Measurements from ENCODE around the gene TLCD2.

- TF ChIP-seq, protein P1, sequence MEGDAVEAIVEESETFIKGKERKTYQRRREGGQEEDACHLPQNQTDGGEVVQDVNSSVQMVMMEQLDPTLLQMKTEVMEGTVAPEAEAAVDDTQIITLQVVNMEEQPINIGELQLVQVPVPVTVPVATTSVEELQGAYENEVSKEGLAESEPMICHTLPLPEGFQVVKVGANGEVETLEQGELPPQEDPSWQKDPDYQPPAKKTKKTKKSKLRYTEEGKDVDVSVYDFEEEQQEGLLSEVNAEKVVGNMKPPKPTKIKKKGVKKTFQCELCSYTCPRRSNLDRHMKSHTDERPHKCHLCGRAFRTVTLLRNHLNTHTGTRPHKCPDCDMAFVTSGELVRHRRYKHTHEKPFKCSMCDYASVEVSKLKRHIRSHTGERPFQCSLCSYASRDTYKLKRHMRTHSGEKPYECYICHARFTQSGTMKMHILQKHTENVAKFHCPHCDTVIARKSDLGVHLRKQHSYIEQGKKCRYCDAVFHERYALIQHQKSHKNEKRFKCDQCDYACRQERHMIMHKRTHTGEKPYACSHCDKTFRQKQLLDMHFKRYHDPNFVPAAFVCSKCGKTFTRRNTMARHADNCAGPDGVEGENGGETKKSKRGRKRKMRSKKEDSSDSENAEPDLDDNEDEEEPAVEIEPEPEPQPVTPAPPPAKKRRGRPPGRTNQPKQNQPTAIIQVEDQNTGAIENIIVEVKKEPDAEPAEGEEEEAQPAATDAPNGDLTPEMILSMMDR (conservative IDR thresholded peaks at IDR 0.05 in 1 of 2, IDR thresholded peaks at IDR 0.05 in 1 of 2; ENCODE audit: extremely low read depth in 1 of 2, insufficient read depth in 1 of 2, low read depth in 1 of 2, low read length in 2 of 2), result no peak
- TF ChIP-seq EZH2 (IDR thresholded peaks at IDR 0.05; ENCODE audit: borderline replicate concordance, low read length), result no peak
These were observed 21.0 kb upstream of the TLCD2 start for GRCh38 chr17:1731194-1731506.
